Measurements from ENCODE around the gene GFAP.

Gene GFAP

DNA sequence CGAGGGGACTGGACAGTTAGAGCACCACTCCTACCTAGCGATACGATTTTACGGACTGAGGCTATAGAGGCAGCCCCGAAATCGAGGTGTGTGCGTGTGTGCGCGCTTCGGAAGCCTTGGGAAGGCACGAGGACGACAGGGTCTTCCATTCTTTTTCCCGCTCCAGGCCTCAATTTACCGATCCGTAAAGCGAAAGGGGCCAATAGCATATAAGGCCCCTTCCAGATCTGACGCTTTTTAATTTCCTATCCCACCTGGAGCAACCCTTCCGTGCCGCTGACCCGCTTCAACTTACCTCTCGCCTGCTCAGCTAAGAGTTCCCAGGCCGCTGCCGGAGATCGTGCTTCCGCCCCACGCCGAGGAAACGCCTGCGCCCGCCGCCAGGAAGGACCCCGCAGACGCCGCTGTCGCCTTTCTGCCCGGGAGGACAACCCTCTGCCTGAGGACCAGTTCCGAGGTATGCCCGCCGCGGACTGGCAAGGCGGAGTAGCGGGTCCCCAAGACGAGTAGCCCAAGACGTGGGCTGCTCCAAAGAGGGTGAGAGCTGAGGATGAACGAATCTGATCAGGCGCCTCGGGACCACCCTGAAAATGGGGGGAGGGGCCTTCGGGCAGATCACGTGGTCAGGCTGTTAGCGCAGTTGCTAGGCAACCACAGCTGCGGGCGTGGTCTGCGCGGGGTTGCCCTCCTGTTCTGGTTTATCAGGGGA, 16.1 kb downstream of the GFAP start, which contains the start of gene EFTUD2:
Gene EFTUD2 (minus strand): TSS at position 372 of the 709 bp plus-strand sequence. CDS start 4,924 bp downstream, outside the sequence.
- peak; percentile 97 for DNase-seq (ENCODE audit: low spot score)

DNA sequence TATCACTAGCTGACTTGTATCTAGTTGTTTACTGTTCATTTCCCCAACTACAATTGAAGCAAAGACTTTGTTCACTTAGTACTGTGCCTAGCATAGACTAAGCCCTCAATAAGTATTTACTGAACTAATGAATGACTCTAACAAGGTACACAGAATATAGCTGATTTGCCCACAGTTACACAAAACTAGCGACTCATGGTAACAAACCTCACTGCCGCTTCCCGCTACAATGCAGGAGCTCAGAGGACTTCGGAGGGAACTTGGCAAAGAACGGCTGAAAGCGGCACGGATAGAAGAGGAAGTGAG, 16.6 kb downstream of the GFAP start:
- peak; percentile 52 for DNase-seq (ENCODE audit: low spot score)

DNA sequence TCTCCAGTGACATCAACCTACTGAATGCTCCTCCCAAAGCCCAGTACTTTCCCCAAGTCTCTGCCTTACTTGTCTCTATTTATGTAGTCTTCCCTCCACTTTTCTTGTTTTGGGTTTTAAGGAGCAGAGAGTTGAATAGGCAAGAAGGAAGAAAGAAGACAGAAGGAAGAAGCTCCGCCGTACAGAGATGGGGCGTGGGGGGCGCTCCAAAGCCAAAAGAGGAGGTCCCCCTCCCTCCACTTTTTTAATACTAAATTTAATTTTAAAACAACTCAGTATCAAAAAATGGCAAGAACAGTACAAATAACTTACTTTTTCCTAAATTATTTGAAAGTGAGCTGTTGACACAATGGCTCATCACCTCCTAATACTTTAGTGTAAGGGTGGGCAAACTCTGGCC, 20.7 kb downstream of the GFAP start:
- no peak for DNase-seq (ENCODE audit: low spot score)

DNA sequence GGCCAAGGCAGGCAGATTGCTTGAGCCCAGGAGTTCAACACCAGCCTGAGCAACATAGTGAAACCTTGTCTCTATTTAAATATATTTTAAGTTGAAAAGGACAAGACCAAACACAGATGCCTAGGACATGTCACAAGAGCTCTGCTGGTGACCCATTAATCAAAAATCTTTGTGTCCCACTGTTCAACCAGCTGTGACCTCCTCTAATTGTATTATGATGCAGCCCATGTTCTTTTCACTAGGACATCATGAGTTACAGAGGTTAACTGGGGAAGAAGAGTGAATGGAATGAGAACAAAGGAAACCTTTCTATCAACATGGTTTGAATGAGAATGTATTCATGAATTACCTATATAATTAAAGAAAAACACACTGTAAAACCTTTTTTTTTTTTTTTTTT, 23.1 kb downstream of the GFAP start:
- no peak for DNase-seq (ENCODE audit: low spot score)

DNA sequence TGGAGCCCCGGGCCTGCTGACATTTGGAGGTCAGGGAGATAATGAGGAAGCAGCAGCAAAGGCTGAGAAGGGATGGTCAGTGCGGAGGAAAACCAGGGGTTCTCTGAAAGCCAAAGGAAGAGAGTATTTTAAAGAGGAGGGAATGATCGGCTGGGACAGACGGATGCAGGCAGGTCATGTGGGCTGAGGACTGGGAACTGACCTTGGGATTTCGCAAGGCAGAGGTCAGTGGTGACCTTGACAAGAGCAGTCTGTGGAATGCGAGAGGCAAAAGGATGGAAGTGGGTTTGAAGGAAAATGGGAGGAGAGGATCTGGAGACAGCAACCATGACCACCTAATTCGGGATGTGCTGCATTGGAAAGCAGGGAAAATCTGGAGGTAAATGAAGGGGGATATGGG, 26.3 kb downstream of the GFAP start:
- DNase-seq (ENCODE audit: low spot score): no peak

DNA sequence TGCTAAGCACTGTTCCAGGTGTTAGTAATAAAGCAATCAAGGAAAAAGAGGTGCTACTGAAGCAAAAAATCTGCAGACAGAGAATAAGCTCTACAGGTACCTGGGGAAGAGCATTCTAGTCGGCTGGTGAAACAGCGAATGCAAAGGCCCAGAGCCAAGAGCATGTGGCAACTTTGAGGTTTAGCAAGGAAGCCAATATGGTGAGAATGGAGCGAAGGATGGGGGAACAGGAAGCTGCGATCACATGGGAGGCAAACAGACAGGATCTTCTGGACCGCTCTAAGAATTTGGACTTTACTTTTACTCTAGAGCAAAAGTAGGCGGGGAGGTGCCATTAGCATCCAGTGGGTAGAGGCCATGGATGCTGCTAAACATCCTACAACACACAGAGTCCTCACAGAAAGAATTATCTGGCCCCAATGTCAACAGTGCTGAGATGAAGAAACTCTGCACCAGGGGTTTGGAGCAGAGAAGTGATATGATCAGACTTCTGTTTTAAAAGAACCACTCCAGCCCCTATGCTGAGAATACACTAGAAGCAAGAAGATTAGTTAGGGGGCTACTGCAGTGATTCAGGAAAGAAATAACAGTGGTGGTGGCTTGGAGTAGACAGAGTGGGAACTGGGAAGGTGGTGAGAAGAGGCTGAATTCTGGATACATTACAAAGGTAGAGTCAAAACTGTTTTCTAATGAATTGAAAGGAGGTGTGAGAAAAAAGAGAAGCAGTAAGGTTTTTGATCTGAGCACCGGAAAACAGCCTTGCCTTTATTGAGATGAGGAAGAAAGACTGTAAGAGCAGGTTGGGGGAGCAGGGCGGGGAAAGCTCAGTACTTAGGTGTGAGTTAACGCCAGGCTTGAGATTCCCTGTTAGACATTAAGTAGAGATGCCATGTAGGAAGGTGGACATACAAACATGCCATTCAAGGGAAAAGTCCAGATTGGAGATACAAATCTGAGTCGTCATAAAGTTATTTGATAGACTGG, 27.0 kb downstream of the GFAP start:
- DNase-seq (ENCODE audit: low spot score): no peak

DNA sequence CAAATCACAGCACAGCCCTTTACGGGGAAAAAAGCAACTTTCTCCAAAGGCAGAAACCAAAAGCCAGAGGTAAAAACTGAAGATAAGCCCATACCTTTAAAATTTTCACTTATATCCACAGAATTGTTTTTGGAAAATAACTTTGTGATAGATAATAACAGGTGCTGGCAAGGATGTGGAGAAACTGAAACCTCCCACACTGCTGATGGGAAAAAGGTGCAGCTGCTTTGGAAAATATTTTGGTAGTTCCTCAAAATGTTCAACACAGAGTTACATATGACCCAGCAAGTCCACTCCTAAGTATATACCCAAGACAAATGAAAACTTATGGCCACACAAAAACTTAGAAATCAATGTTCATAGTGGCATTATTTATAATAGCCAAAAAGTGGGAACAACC, 28.3 kb downstream of the GFAP start:
- DNase-seq (ENCODE audit: low spot score): no peak

DNA sequence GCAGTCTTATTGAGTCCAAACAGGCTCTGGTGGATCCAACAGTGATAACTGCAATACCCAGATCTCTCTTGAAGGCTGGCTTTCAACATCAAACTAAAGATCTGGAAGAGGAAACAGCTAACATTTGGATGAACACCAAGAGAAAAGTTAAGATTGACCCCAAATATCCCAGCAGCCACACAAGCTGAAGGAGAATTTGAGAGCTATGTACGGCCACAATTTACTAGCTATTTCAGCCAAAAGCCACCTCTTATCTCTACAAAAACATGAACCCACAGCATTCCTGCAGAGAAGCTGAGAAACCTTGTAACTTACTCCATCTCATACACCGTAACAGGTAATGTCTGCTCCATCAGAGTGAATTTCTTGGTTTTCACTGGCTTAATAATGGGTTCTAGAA, 30.4 kb downstream of the GFAP start:
- DNase-seq (ENCODE audit: low spot score): no peak

DNA sequence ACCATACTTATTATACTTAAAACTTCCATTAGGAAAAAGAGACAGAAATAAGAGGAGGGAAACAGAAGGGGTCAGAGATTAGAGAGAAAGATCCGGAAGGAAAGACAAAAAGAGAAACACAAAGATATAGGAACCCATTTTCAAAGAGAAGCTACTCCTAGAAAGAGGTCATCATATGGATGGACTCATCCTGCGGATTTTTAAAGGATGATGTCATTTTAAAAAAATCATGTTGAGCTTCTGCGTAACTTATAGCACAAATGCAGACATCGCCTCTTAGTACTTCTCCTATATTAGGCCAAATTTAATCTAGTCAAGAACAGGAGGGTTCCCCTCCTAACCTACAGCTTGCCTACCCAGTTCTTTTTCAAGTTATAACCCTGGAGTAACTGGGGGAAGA, 34.2 kb downstream of the GFAP start:
- no peak for DNase-seq (ENCODE audit: low spot score)

DNA sequence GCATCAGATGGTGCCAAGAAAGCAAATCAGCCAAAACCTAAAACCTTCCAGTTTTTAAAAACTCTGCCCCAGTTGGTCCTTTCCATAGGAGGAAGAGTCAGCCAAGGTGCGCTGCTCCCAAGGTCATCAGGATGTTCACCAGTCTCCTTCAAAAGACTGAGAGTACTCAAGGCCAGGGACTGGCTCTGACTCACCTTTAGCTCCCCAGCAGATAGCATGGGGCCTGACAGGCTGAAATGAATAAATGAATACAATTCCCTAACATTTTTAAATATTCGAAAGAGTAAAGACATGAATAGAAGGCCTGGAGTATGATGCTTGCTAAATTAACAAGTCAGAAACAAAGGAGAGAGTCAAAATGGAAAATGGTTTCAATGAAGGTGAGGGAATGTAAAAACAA, 35.2 kb downstream of the GFAP start:
- DNase-seq (ENCODE audit: low spot score): no peak

DNA sequence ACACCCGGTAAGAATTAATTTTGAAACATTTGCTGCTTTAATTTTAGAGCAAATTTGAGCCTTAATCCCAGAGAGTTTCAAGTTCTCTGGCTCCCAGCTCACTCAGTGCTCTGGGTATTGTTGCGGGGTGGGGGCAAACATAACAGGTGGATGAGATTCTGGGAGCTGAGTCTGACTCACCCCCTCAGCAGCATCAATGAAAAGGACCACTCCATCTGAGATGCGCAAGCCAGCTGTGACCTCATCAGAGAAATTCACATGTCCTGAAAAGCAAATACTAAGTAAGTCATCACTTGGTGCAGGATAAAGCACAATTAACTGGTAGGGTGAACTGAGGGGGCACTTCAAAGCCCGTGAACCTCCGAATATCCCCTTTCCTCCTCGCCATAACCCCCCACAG, 35.9 kb downstream of the GFAP start:
- DNase-seq (ENCODE audit: low spot score): no peak

DNA sequence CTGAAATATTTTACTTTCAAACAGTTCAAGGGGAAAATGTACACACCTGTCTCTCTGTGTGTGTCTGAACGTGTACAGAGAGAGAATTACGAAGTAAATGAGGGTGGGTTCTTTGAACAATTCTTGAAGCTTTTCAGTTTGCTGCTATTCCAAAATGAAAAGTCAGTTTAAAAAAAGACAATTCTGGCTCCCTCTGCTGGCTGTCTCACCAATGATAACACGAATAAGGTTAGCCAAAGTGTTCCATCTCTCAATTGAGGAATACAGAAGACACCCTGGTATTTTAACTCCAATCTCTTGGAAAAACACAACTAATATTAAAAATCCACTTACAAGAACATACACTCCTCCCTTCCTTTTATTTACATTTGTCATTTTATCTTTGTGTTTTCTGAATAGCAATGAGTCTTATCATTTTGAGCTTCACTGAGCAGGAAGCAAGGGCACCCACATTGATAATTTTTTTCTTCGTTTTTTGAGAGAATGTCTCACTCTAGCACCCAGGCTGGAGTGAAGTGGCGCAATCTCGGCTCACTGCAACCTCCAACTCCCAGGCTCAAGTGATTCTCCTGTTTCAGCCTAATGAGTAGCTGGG, 36.6 kb downstream of the GFAP start:
- peak; percentile 72 for DNase-seq (ENCODE audit: low spot score)

DNA sequence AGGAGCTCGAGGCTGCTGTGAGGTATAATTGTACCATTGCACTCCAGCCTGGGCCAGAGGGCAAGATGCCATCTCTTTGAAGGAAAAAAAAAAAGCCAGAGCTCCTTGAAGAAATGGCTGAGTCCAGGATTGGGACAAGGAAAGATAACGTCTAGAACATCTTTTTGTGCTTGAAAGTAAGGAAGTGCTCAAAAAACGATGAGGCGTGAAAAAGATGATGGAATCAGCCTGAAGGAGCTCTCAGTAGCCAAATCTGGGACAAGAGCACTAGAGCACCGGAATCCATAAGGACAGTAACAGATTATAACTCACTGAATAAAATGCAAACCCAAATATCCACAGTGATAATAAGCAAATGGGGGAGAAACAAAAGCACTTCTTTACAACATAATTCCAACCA, 38.2 kb downstream of the GFAP start:
- DNase-seq (ENCODE audit: low spot score): no peak

DNA sequence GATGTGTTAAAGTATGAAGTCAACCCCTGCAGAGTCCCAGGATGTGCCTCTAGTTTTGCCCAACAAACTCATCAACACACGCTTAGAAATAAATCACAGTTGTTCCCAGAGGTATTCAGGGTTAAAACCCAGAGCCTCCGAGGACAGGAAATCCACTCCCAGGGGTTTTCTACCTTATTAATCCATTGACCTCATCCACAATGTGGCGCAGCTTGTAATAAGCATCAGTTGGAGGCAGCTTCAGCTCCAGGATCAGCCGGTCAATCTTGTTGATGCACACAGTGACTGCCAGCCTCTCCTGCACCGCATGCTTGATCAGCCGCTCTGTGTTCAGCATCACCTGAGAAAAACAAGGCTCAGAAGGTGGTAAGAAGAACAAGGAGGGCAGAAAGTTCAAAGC, 39.5 kb downstream of the GFAP start:
- DNase-seq (ENCODE audit: low spot score): no peak

DNA sequence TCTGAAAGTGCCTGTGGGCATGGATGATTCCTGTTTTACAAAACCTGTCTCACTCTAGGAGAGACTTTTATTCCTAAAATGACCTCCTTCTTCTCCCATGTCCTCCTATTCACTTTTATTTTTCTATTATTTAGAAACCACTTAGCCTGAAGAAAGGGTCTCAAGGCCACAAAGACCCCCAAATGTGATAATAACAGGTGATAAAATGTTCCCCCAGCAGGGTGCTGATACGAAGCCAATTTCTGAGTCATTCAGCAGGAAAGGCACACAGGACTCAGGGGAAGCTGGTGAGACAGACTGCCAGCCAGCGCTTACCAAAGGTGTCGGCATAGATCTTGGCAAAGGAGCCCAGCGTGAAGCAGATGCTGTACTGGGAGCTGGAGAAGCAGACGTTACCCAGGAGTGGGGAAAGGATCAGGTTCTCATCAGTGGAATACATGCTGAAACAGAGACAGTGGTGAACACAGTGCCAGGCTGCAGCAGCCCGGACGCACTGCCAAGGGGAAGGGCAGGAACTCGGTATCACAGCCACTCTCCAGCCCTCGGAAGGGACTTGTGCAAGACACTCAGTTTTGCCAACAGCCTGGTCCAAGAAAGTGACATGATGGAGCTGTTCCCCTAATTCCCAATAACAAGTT, 43.0 kb downstream of the GFAP start:
- DNase-seq (ENCODE audit: low spot score): no peak

DNA sequence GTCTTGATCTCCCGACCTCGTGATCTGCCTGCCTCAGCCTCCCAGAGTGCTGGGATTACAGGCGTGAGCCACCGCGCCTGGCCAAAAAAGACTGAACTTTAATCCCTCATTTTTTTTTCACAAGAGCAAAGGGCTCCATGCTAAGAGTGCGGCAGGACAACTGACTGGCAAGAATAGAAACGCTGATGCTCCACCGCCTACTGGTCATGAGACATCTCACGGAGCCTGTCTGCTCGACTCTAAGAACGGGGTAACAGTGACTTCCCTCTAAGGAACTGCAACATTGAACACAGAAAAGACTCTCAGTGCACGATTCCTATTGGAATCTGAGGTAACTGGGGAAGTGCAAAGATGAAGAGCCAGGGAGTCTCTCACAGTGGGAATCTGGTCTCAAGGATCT, 43.7 kb downstream of the GFAP start:
- no peak for DNase-seq (ENCODE audit: low spot score)

DNA sequence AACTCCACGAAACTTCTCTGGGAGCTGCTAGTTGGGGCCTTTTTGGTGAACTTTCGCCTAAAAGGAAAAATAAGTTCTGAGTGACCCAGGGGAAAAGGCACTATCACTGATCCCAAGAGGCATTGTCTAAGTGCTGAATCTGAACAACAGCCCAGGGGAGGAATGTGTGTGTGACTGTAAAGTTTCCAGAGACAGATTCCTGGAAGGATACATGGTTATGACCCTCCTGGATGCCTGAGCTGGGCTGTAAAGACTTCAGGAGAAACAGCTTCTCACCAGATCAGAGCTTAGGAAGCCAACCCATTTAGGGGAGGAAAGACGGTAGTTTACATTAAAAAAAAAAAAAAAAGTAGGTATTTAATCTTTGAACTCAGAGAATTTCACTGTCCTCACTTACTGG, 47.5 kb downstream of the GFAP start:
- DNase-seq (ENCODE audit: low spot score): no peak

DNA sequence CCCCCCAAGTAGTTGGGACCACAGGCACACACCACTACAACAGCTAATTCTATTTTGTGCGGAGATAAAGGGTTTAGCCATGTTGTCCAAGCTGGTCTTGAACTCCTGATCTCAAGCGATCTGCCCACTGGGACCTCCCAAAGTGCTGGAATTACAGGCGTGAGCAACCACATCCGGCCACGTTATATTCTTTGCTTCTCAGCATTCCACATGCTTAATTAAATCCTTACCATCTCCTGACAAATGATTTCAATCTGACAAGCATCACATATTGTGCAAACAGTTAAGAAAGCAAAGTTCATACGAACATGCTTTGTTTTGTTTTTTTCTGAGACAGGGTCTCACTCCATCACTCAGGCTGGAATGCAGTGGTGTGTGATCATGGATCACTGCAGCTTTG, 49.4 kb downstream of the GFAP start:
- DNase-seq (ENCODE audit: low spot score): peak; percentile 55

DNA sequence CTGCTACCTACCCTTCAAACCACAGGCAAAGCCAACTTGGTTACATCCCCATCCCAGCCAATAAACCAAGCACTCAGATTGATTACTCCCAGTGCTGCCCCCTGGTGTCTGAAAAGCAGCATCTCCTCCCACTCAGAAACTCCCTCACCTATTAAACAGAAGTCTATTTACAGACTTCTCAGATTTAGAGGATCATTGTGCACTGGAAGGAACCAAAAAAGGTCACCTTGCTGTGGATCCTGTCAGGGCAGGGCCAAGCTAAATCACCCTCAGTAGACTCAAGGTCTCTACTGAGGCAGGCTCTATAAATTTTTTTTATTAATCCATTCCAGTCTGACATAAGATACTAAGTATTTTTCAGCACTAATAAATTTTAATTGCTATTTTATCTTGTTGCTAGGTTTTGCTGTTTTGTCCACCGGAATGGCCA, 50.1 kb downstream of the GFAP start:
- peak; percentile 86 for DNase-seq (ENCODE audit: low spot score)

DNA sequence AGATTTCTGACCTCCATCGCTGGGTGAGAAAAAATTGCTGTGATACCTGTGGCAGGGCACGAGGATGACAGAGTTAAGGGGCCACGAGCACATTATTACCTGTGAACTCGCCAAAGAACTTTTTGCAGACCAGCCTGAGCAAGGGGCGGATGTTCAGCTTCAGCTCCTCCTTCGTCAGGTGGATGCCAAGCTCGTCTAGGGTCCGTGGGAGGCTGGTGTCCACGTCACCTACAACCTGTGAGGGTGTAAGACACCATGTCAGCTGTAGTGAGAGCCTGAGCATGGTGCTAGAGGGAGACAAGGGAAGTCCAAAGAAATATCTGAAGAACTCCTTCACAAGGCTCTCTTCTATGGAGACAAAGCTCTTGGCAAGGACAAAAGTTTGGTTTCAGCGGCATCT, 50.5 kb downstream of the GFAP start:
- DNase-seq (ENCODE audit: low spot score): no peak

DNA sequence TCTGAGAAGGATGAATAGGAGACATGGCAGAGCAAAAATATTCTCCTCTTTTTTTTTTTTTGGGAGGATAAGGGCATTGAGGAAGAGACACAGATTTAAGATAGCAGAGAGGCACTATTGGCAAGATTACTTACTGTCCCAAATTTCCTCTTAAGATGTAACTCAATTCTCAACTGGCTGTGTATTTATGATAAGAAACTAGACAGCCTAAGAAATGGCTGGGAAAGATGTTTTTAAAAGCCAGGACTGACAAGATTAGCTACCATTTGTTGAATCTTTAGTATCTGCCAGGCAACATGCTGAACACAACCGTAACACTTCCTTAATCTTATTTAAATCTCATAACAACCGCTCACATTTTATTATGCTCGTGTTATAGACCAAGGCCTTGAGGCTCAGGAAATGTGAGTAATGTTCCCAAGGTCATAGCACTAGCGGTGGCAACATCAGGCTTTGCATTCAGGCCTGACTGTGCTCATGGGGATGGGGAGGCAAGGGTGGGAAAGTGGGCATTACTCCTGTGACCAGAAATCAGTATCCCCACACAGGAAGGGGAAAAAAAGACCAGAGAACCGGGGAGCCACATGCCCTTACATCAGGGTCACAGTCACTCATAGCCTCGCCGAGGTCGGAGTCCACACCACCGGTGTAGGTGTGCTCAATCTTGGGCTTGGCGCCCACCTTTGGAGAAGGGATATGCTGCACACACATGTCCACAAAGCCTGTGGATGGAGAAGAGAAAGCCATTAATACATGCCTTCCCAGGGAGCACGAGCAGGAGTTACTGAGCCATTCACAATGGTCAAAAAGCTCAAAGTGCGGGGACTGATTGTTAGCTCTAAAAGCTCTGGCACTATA, 52.0 kb downstream of the GFAP start:
- no peak for DNase-seq (ENCODE audit: low spot score)

Data from GM03348 (cell line).